GM19238 (cell line): ENCODE results near the gene DPF1.

Experiments
- DNase-seq: peaks from one replicate; pipeline ENCODE4 v3.0.0; 2011; ENCODE audit warnings: low spot score; ENCODE audit not compliant: insufficient read length

Gene DPF1

DNA sequence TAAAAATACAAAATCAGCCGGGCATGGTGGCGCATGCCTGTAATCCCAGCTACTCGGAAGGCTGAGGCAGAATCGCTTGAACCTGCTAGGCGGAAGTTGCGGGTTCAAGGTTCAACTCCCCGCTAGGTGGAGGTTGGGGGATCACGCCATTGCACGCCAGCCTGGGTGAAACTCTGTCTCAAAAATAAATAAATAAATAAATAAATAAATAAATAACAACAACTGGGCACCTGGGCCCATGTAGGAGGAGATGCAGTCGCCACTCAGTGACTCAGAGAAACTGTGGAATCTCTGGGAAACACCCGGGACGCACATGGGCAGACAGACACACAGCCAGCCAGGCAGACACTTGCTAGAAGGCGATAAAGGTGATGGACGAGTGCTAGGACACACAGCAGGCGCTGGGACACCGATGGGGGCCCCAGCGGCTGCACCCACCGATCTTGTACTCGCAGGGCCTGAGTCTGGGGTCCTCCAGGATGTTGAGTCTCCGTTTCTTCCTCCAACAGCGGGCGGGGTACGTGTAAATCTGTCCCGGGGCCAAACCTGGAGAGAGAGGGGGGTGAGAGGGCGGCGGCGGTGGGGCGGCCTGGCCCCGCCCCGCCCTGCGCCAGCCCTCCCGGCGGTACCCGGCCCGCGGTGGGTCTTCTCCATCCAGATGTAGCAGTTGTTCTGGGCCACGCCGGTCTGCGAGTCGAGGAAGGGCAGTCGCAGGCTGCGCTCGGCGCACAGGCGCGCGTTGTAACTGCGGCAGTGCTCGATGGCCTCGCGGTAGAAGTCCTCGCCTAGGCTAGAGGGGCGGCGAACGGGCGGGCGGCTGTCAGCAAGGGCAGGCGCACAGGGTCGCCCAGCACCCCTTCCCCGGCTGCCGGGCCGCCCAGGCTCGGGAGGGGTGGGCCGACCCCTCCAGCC lies 1.8 kb downstream of the DPF1 start:
- no peak for DNase-seq

DNA sequence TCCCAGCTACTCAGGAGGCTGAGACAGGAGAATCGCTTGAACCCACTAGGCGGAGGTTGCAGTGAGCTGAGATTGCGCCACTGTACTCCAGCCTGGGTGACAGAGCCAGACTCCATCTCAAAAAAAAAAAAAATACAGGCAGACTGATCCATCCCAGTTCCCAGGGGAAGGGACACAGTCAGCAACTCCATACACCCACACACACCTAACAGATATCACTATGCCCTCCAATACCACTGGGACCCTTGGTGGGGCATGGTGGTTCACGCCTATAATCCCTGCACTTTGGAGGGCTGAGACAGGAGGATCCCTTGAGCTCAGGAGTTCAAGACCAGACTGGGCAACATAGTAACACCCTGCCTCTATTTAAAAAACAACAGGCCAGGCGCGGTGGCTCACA lies 2.6 kb downstream of the DPF1 start:
- DNase-seq, result no peak

DNA sequence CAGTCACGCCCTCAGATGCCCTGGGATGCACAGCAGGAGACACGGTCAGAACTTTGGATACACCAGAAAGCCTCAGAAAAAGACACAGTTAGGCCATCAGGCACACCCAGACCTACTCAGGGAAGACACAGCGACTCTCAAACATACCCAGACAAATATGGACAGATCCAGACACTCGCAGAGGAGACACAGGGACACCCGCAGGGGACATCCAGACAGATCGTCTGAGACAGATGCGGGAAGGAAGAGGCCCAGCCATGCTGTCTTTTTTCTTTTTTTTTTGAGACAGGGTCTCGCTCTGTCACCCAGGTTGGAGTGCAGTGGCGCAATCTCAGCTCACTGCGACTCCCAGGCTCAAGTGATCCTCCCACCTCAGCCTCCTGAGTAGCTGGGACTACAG lies 4.8 kb downstream of the DPF1 start:
- no peak for DNase-seq

DNA sequence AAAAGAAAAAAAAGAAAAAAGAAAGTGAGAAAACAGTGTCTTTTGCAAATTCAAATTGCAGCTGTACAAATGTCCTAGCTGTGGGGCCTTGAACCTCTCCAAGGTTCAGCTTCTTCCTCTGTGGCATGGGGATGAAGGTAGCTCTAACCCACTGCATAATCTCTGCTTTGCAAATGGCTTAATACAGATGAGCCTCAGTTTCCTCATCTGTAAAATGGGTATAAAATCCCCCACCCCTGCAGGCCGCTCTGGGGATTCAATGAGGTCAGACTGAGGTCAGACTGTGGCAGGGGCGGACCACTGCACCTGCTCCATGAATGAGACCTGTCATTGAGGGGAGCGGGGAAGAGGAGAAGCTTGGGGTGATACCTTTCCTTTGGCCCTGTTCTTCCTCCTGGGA lies 5.8 kb downstream of the DPF1 start:
- DNase-seq, result no peak

DNA sequence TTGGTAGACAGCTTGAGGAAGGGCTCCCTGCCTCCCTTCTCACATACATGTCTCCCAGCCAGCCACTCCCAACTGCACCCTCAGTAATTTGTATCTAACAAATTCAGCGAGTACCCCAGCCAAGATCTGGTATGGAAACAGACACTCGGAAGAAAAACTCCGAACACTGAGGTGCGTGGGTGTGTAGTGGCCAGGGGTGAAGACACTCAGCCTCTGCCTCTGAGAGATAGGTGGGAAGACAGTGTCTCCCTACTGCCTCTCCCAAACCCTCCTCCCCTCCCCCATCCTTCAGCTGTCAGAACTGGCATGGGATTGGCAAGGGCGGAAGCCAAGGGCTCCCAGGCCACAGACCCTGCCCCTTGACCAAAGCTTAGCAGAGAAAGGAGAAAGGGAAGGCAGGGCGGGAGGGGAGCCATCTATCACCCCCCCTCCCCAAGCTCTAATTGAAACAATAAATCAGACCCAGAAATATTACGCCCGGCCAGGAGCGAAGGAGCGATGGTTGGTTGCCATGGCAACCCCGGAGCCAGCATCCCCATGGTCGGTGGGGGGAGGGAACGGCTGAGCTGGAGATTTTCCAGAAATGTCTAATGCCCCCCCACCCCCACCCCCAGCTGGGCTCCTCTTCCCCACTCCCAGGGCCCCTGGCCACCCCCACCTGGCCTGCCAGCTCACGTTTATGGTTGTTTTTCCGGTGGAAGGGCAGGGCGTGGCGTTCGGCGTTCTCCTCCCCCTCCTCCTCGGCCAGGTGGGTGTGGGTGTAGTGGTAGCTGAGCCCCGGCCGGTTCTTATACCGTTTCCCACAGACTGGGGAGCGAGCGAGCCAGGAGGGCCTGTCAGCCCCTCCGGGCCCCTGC lies 7.0 kb downstream of the DPF1 start:
- DNase-seq, result no peak

DNA sequence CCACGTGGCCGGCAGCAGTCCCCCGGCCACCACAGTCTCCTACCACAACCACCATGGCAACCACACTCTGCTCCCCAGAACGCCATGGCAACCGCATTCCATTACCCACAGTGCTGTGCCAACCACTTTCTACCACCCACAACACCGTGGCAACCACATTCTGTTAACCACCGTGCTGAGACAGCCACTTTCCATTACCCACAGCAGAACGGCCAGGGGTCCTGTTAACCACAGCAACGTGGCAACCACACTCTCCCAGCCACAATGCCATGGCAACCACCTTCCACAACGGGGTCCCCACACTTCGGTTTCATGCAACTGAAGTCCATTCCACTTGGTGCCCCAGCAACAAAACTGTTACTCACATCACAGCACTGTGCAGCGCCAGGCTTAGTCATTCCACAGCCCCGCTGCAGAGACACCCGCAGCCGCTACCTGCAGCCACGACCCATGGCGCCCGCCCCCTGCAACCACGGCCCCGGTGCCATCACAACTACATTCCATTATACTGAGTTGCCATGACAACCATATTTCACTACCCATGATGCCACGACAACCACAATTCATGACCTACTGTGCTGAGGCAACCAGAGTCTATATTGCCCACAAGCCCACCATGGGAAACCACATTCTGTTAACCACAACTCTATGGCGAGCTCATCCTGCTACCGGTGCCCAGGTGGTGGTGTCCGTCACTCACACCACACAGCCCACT lies 10.0 kb downstream of the DPF1 start:
- DNase-seq, result no peak

DNA sequence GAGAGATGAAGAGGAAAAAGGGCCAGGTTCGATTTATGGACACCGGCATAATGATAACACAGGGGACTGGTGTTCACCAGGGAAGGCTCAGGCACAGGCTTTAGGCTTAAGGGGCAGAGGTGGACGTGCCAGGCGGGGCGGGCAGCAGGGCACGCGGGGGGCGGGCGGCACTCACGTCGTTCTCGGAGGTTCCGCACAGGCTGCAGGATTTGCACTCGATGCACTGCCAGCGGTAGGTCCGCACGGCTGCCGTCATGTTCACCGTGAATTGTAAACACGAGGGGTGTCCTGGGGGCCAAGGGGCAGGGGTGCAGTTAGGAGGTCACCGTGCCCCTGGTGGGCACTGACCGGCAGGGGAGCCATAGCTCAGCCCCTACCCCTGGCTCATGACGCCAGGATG lies 10.6 kb downstream of the DPF1 start:
- DNase-seq, result no peak

DNA sequence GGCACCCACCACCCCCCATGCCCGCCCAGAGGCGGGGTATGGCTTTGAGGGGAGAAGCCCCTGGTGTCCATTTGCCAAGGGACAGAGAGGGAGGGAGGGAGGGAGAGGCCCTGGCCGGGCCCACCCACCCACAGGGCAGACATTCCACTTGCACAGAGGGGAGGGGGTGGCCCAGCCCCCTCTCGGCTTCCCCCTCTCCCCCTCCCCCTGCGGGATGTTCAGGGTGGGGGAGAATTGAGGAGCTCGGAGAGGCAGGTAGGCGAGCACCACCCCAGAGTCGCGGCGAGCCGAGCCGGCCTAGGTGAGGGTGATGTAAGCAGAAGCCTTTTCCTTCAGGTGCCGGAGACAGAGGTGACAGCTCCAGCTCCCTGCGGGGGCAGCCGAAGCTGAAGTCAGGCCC lies 12.3 kb downstream of the DPF1 start:
- DNase-seq, result no peak

DNA sequence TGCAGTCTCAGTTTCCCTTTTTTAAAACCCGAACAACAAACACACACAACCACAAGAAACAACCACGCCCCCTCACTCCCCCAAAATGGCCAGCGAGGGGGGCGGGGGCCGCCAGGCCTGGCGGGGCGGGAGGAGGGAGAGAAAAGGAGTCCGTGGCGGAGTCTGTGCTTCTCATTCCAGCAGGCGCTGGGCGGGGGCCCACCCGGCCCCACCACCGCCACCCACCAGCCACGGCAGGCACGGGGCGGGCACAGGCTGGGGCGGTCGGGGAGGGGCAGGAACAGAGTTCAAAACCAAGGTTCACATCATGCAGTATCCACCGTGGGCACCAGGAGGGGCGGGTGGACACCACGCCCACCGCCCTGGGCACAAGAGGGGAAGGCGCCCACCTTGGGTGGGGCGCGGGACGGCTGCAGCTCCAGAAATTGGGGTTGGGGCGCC lies 12.9 kb downstream of the DPF1 start:
- DNase-seq, result no peak

DNA sequence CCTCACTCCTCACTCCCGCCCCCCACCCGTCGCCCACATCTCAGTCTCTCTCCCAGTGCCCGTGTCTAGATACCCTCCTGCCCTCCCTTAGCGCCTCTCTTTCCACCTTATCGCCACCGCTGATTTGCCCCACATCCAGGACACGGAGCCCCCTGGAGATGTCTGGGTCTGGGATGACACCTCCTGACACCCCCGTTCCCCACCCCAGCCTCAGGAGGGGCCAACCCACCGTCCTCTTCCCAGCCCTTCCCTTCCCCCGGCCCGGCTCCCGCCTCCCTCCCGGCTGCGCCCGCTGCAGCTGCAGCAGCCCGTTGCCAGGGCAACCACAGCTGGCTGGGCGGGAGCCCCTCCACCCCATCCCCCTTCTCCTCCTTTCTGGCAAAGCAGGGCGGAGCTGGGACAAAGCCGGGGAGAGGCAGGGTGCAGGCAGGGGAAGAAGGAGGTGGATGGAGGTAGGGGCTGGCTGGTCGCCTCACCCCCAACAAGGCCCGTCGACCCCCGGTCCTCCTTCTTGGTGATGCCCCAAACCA lies 13.5 kb downstream of the DPF1 start:
- no peak for DNase-seq

DNA sequence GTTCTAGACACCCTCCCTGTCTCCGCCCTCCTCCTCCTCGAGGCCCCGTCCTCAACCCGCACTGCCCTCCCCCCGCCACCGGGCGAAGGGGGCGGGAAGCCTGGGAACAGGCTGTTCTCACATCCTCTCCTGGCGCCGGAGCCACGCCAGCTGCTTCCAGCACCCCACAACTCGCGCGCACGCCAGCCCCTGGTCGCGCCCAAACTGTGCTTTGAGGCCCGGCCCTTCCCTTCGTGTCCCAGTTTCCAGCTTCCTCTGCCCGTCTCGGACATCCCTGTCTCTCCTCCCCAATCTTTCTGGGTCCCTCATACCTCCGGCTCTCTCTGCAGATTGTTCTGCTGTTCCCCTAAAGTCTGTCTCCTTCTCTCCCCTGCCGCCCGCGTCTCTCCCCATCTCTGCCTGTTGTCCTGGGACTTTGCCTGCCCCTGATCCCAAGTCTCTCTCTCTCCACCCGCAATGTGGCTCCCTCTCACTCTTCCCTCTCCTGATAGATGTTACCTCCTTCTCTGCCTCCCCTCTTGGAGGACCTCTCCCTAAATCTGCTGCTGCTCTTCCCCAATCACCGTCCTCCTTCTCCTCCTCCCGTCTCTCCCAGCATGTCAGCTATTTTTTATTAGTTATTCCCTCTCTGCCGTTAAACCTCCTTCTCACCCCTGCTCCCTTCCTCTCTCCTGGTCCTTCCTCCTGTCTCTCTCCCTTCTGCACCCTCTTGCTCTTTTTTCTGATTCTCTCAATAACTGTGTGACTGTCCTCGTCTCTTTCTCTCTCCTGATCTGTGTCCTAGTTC lies 14.2 kb downstream of the DPF1 start:
- no peak for DNase-seq

DNA sequence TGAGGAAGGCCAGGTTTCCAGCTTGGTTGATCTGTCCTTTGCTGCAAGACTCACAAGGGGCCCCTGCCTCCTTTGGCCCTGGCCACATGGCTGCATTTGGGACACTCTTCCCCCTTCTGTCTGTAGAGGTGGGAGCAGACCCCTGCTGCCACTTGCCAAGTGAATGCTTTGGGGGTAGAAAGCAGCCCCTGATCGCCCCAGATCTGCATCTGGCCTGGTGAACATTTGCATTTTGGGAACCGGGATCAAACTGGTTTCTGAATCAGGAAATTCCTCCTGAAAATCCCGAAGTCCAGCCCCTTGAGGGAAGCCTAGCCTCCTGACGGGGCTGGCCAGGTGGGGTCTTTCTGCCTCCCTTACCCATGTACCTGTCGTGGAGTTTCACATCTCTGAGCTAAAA lies 14.9 kb downstream of the DPF1 start:
- DNase-seq, result no peak

DNA sequence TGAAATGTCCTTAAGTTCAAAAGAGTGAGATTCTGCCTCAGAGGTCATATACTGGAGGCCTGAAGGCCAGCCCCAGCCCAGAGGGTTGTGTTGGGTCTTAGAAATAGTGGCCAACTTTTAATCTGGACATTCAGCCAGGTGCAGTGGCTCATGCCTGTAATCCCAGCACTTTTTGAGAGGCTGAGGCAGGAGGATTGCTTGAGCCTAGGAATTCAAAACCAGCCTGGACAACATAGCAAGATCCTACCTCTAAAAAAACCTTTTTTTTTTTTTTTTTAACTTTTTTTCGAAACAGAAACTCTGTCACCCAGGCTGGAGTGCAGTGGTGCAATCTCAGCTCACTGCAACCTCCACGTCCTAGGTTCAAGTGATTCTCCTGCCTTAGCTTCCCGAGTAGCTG lies 15.5 kb downstream of the DPF1 start:
- no peak for DNase-seq

DNA sequence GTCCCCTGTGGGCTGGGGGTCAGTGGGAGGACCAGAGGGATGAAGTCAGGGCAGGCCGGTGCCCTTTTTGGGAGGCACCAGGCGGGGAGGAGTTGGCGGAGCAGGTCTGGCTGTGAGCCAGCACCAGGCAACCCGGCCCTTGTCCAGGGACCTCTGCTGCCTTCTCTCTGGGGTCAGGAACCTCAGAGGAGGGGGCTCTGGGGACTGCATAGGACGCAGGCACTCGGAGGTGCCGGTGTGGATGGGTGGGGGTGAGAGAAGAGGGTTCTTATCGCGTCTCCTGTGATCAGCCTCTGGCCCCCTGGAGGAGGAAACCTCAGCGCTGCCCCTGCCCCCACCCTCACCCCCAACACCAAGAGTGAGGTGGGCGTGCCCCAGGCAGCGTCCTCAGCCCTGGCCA lies 16.5 kb downstream of the DPF1 start:
- DNase-seq, result no peak

DNA sequence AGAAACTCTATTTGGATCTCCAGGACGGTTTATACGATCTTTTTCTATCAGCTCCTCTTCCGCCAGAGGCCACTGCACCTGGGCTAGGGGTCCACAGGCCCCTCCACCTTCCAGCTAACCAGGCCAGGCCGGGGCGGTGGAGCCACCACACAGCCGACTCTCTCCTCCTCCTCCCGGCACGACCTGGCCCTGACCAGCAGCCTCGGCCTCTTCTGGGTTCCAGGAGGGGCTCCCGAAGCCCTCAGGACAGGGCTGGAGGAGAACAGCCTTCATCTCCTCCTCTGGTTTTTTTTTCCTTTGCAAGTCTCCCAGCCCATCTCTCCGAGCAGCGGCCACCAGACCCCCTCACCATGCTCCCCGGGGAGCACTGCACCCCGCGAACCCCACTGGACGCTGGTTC lies 17.1 kb downstream of the DPF1 start:
- no peak for DNase-seq

DNA sequence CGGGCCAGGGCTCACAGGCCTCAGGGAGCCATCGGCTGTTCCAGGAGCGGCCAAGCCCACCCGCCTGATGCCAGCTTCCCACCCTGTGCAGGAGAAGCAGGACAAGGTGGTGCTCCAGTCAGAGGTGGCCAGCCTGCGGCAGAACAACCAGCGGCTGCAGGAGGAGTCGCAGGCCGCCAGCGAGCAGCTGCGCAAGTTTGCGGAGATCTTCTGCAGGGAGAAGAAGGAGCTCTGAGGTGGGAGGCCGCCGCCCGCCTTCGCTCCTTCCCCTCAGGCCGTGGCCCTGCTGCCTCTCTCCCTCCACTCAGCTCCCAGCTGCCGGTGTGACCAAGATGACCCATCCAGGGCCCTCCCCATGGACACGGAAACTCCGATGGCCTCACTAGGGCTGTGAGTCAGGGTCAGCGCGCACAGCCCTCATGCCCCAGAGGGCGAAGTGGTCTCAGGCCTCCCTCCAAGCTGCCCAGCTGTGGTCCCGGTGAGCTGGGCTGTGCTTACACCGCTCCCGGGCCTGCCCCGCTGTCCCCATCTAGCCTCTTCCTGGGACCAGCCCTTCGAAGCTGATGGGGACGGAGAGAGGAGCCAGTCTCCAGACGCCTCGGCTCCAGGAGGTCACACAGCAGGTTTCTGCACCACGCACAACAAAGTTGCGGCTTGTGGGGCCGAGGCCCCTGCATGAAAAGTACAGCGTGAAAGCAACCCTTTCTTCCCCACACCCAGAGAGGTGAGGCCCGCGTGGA lies 17.8 kb downstream of the DPF1 start:
- no peak for DNase-seq

DNA sequence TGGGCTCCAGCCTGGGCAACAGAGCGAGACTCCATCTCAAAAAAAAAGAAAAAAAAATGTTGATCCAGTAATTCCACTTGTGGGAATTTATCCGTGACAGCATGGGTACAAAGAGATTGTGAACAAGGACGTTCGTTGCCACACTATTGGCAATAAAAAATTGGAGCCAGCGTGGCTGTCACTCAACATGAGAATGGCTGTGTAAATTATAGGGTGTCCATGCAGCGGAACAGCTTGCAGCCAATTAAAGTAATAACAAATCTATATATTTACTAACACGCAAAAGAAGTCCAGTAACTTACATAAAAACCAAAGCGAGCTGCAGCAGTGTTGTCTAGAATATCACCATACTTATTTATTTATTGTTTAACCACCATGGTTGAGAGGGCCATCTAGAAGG lies 19.3 kb downstream of the DPF1 start:
- DNase-seq, result no peak

DNA sequence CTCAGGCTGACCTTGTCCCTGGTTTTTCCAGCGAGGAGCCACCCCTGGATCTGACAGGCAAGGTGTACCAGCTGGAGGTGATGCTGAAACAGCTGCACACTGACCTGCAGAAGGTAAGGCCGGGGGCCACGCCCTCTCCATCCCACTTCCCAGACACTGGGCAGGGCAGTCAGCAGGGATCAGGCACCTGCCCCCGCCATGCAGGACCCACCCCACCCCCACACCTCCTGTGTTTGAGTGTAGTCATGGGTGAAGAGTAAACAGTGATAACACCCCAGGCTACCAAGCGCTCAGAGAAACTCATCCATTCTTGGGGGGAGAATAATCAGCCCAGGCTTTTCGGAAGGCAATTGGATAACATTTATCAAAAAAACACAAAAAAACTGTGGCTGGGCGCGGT lies 19.9 kb downstream of the DPF1 start:
- no peak for DNase-seq

DNA sequence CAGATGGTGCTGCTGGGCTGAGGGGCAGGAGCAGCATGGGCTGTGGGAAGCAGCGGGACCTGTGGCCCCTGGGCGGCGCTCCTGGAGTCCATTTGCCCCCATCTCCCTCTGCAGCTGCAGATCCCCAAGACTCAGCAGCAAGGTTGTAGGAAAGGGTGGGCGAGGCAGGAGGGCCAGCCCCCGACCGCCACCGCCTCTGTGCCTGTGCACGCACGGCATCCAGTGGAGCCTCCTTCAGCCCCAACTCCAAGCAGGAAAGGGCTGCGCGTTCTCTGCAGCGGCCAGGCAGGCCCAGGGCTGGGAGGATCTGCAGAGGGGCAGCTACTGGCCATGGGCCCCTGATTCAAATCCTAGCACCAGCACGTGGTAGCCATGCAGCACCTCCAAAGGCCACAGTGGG lies 20.8 kb downstream of the DPF1 start:
- DNase-seq, result no peak

DNA sequence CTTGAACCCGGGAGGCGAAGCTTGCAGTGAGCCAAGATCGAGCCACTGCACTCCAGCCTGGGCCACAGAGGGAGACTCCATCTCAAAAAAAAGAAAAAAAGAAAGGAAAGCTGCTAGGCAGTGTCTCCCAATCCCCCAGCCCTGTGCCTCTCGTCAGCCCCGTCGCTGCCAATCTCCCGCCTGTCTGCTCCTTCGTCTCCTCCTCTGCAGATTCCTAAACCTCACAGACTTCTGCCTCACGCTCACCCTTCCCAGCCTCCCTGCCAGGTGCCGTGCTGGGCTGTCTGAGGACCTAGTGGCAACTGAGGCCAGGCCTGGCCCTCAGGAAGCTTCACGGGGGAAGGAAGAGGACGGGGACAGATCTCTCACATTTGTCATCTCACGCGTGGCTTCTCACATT lies 21.5 kb downstream of the DPF1 start:
- DNase-seq, result no peak
